Adrenal gland (tissue), 12 donors: ENCODE data around the gene SSU72. TPM values are rescaled to one million over a fixed set of nuclear protein-coding genes. Genes with fewer than 3 reads are reported as not detected.

ENCODE experiments used
- DNase-seq, 7 donors: peaks; one replicate each; pipeline ENCODE4 v3.0.0-alpha.2; 2019 to 2020
- H3K27ac ChIP-seq, 5 donors: fragments of 200-600 bp; sonication (generic) in 4 of 5; 1 replicate in 3 of 5; 2 replicates in 2 of 5; pipeline versions ENCODE4 v1.5.1 to v1.8.0; 2016 to 2020; ENCODE audit warnings: mild to moderate bottlenecking in 1 of 5
- H3K27me3 ChIP-seq: fragments of 200-600 bp; 2 replicates; pipeline ENCODE4 v1.8.0; 2021
- H3K36me3 ChIP-seq, 2 donors: fragments of 200-600 bp; replicated peaks in 1 of 2; 1 replicate in 1 of 2; 2 replicates in 1 of 2; pipeline versions ENCODE4 v1.5.1 to v1.8.0; 2018 to 2022
- H3K4me1 ChIP-seq, 2 donors: fragments of 200-600 bp; replicated peaks in 1 of 2; 1 replicate in 1 of 2; 2 replicates in 1 of 2; pipeline versions ENCODE4 v1.5.1 to v1.8.0; 2018 to 2021
- H3K4me3 ChIP-seq, 4 donors: fragments of 200-600 bp; sonication (generic) in 3 of 4; one replicate each; pipeline ENCODE4 v1.5.1; 2016 to 2018
- H3K9me3 ChIP-seq, 3 donors: fragments of 200-600 bp; sonication (generic) in 1 of 3; replicated peaks in 1 of 3; 1 replicate in 2 of 3; 2 replicates in 1 of 3; pipeline versions ENCODE4 v1.5.1 to v1.8.0; 2016 to 2021
- CTCF ChIP-seq, 6 experiments: fragments of 450-650 bp in 4 of 6; fragments of 200-600 bp in 2 of 6; sonication (generic) in 1 of 6; IDR thresholded peaks; 1 replicate in 5 of 6; 2 replicates in 1 of 6; pipeline versions ENCODE4 v1.5.1 to v1.8.0; 2016 to 2021; ENCODE audit warnings: antibody characterized with exemption in 6 of 6, mild to moderate bottlenecking in 2 of 6, moderate library complexity in 1 of 6
- POLR2A ChIP-seq, 2 donors: fragments of 450-650 bp; IDR thresholded peaks; one replicate each; pipeline ENCODE4 v1.6.1; 2017; ENCODE audit warnings: antibody characterized with exemption in 2 of 2, mild to moderate bottlenecking in 2 of 2, moderate library complexity in 1 of 2
- WGBS, 4 donors: extraction: QIAGEN DNeasy Blood & Tissue Kit in 2 of 4; methylation state at CpG; one replicate each; pipeline versions ENCODE4 v1.1.5 to v1.1.7; 2013 to 2017; 5-methylcytosine and 5-hydroxymethylcytosine counted together
- intact Hi-C, 2 donors: fragments of 100-400 bp; cut with DNase I; formaldehyde crosslinking; loops; one replicate each; pipeline versions ENCODE4 v1.14.1 to v1.15.0; 2022 to 2023
- polyA plus RNA-seq, 3 donors: library from polyadenylated mRNA; stranded (reverse); fragments of 200-250 nt in 2 of 3; fragments of 350-450 nt in 1 of 3; fragmentation: Illumina TruSeq in 1 of 3; extraction: RNeasy Lipid Tissue Mini Kit (QIAGEN cat#74804) in 1 of 3; gene quantifications; one replicate each; pipeline ENCODE4 v1.2.3, GENCODE V29; 2013 to 2014
- total RNA-seq, 9 donors: library from RNA; depleted of rRNA in 4 of 9; stranded (reverse); fragments of >200 nt in 4 of 9; fragments of 120-200 nt in 1 of 9; fragmentation: NEBNext Ultra II Directional in 1 of 9; extraction: Animal tissue kit (Norgen Biotek cat#: 25700) in 1 of 9; gene quantifications; one replicate each; pipeline versions ENCODE4 v1.1.0 to v1.2.4, GENCODE V29; 2013 to 2023
- donor health status: healthy with polysubstance abuse.
- donor health status: Bipolar disorder and iron deficiency.
- donor health status: DM: yes; HTN: yes; CAD: no.
- donor health status: DM: no; HTN: no; CAD: no.
- donor health status: DM: no; HTN: no; CAD: no.
- donor health status: DM: yes; HTN: yes; CAD: no.

SSU72 gene
- total and polyA plus RNA-seq, 12 donors: 50.1 to 219 (median 108) TPM

GRCh38 chr1:1562556-1563195 is 12.0 kb downstream of the SSU72 start:
- Histone ChIP-seq H3K27me3 (no peaks in the 10 kb centered on the region), H3K9me3 (no peaks in the 10 kb centered on the region), H3K4me3 (no peak overlapping the region), H3K36me3 (peaks cover 0 to 57% of the 10 kb centered on the region in 2 donors), H3K27ac (peak overlapping the region in 2 of 5 donors; percentile 31 to 80), H3K4me1 (peaks cover 0 to 17% of the 10 kb centered on the region in 2 donors)
- intact Hi-C loops: no loop called here
- TF ChIP-seq POLR2A (IDR thresholded peaks at IDR 0.05): no peak
- no peak for TF ChIP-seq CTCF (IDR thresholded peaks at IDR 0.05)
- 85 to 96% (median 89%) methylated on average over 6 to 21 of the region's 21 CpGs for WGBS, 4 donors
- no peak for DNase-seq

GRCh38 chr1:1561801-1562470 is 12.7 kb downstream of the SSU72 start:
- Histone ChIP-seq H3K27me3 (no peaks in the 10 kb centered on the region), H3K27ac (no peak overlapping the region), H3K36me3 (peaks cover 0 to 57% of the 10 kb centered on the region in 2 donors), H3K9me3 (no peaks in the 10 kb centered on the region), H3K4me1 (peaks cover 0 to 9% of the 10 kb centered on the region in 2 donors), H3K4me3 (no peak overlapping the region)
- WGBS, 4 donors: 86 to 93% (median 88%) methylated on average over 15 of the region's 15 CpGs
- intact Hi-C loops: no loop called here
- no peak for DNase-seq
- TF ChIP-seq POLR2A (IDR thresholded peaks at IDR 0.05): no peak
- TF ChIP-seq CTCF (IDR thresholded peaks at IDR 0.05): no peak

- TF ChIP-seq CTCF (IDR thresholded peaks at IDR 0.05) (no peak), POLR2A (IDR thresholded peaks at IDR 0.05) (no peak)
- WGBS, 4 donors: 84 to 93% (median 88%) methylated on average over 7 to 9 of the region's 9 CpGs
These were observed 14.5 kb downstream of the SSU72 start for GRCh38 chr1:1560178-1560577.

GRCh38 chr1:1559066-1559465 is 15.6 kb downstream of the SSU72 start:
- 62 to 76% (median 67%) methylated on average over 17 of the region's 17 CpGs for WGBS, 4 donors
- H3K27me3 ChIP-seq: no peaks in the 10 kb centered on the region
- peaks cover 0 to 38% of the 10 kb centered on the region in 2 donors for H3K36me3 ChIP-seq
- intact Hi-C loops: no loop called here
- H3K27ac ChIP-seq: no peak overlapping the region
- no peak for TF ChIP-seq POLR2A (IDR thresholded peaks at IDR 0.05)
- TF ChIP-seq CTCF (IDR thresholded peaks at IDR 0.05): no peak
- DNase-seq: peak in 2 of 7 donors; percentile 33 to 51
- peaks cover 0 to 15% of the 10 kb centered on the region in 2 donors for H3K4me1 ChIP-seq
- no peaks in the 10 kb centered on the region for H3K9me3 ChIP-seq
- H3K4me3 ChIP-seq: no peak overlapping the region

More at GRCh38 chr1:1560178-1560577, 14.5 kb downstream of the SSU72 start:
- Histone ChIP-seq H3K4me1 (peaks cover 0 to 9% of the 10 kb centered on the region in 2 donors), H3K27me3 (no peaks in the 10 kb centered on the region), H3K9me3 (no peaks in the 10 kb centered on the region), H3K36me3 (peaks cover 0 to 45% of the 10 kb centered on the region in 2 donors), H3K4me3 (no peak overlapping the region), H3K27ac (no peak overlapping the region)
- intact Hi-C loops: no loop called here
- DNase-seq: no peak
